Measurements from ENCODE around the gene TAB2.

TAB2 gene

GRCh38 chr6:149323353-149323752, 5.8 kb downstream of the TAB2 start:
- in situ Hi-C loops (cut with MboI; ENCODE audit: low pct_unique_long_range_greater_than_20kb, low sequenced_read_pairs, unreplicated experiment), result no loop called here
- no peak for DNase-seq (ENCODE audit: low spot score)
- TF ChIP-seq, protein P1, sequence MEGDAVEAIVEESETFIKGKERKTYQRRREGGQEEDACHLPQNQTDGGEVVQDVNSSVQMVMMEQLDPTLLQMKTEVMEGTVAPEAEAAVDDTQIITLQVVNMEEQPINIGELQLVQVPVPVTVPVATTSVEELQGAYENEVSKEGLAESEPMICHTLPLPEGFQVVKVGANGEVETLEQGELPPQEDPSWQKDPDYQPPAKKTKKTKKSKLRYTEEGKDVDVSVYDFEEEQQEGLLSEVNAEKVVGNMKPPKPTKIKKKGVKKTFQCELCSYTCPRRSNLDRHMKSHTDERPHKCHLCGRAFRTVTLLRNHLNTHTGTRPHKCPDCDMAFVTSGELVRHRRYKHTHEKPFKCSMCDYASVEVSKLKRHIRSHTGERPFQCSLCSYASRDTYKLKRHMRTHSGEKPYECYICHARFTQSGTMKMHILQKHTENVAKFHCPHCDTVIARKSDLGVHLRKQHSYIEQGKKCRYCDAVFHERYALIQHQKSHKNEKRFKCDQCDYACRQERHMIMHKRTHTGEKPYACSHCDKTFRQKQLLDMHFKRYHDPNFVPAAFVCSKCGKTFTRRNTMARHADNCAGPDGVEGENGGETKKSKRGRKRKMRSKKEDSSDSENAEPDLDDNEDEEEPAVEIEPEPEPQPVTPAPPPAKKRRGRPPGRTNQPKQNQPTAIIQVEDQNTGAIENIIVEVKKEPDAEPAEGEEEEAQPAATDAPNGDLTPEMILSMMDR (IDR thresholded peaks at IDR 0.05; ENCODE audit: extremely low read depth, insufficient read depth, missing control alignments), result no peak

- no peak for DNase-seq (ENCODE audit: low spot score)
- in situ Hi-C loops (cut with MboI; ENCODE audit: low pct_unique_long_range_greater_than_20kb, low sequenced_read_pairs, unreplicated experiment), result no loop called here
- TF ChIP-seq, protein P1 (IDR thresholded peaks at IDR 0.05; ENCODE audit: extremely low read depth, insufficient read depth, missing control alignments), result no peak
These were observed 6.4 kb downstream of the TAB2 start for GRCh38 chr6:149323925-149324324.

- DNase-seq (ENCODE audit: low spot score), result no peak
- in situ Hi-C loops (cut with MboI; ENCODE audit: low pct_unique_long_range_greater_than_20kb, low sequenced_read_pairs, unreplicated experiment), result no loop called here
These were observed 6.9 kb downstream of the TAB2 start for GRCh38 chr6:149324428-149324827.

GRCh38 chr6:149325648-149326236, 8.2 kb downstream of the TAB2 start:
- no peak for DNase-seq (ENCODE audit: low spot score)
- in situ Hi-C loops (cut with MboI; ENCODE audit: low pct_unique_long_range_greater_than_20kb, low sequenced_read_pairs, unreplicated experiment), result no loop called here
- TF ChIP-seq, protein P1 (IDR thresholded peaks at IDR 0.05; ENCODE audit: extremely low read depth, insufficient read depth, missing control alignments), result no peak

More at GRCh38 chr6:149324428-149324827, 6.9 kb downstream of the TAB2 start:
- TF ChIP-seq, protein P1 (IDR thresholded peaks at IDR 0.05; ENCODE audit: extremely low read depth, insufficient read depth, missing control alignments), result no peak

DNA sequence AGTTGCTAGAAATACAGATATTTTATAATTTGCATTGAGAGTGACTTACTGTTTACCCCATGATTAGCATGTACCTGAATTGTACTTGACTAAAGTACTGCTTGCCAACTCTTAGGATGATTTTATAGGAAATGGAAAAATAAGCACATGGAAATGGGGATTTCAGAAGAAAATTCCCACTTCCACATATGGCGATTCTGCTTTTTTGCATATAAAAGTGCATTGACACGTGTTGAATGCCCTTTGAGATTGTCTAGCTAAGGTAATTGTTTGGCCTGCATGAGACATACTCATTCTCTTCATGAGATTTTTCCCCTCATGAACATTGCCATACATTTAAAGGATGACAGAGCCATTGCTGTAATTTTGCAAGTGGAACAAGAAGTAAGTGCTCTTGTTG, 10.1 kb downstream of the TAB2 start:
- TF ChIP-seq, protein P1 (IDR thresholded peaks at IDR 0.05; ENCODE audit: extremely low read depth, insufficient read depth, missing control alignments), result no peak
- in situ Hi-C loops (cut with MboI; ENCODE audit: low pct_unique_long_range_greater_than_20kb, low sequenced_read_pairs, unreplicated experiment), result no loop called here

DNA sequence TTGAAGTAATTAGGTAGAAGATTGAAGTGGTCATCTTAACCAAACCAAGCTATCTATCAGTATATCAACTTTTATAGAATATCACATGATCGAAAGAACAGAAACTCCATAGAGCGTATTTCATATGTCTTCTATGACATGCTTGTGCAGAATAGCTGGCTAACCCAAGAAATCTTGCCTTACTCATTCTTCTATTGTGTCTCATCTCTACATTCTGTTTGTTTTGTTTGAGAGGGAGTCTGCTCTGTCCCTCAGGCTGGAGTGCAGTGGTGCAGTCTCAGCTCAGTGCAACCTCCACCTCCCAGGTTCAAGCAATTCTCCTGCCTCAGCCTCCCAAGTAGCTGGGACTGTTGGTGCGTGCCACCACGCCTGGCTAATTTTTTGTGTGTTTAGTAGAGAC, 10.6 kb downstream of the TAB2 start:
- in situ Hi-C loops (cut with MboI; ENCODE audit: low pct_unique_long_range_greater_than_20kb, low sequenced_read_pairs, unreplicated experiment), result no loop called here
- TF ChIP-seq, protein P1 (IDR thresholded peaks at IDR 0.05; ENCODE audit: extremely low read depth, insufficient read depth, missing control alignments), result no peak
- no peak for DNase-seq (ENCODE audit: low spot score)

More for the DNA sequence above, 10.1 kb downstream of the TAB2 start:
- DNase-seq (ENCODE audit: low spot score), result no peak
